ENCODE data around the gene COL25A1. TPM values are rescaled to one million over a fixed set of nuclear protein-coding genes. Genes with fewer than 3 reads are reported as not detected.

The COL25A1 gene
- total RNA-seq, 1 experiment from 2014 or later, result 4.2 TPM

GRCh38 chr4:109134268-109134667 is 168.2 kb downstream of the COL25A1 start:
- H3K23me2 ChIP-seq (ENCODE audit: insufficient read length, low read depth, low read length, poor library complexity, severe bottlenecking), result no peaks in the 10 kb centered on the region
- H3K27ac ChIP-seq (ENCODE audit: insufficient read length, low read depth, low read length), result no peak overlapping the region
- H2BK20ac ChIP-seq (ENCODE audit: low read depth, low read length, poor library complexity, severe bottlenecking), result no peak overlapping the region
- H3K9ac ChIP-seq (ENCODE audit: extremely low read depth, insufficient read length, low read length), result no peak overlapping the region
- Mint-ChIP-seq H3K4me1 (peaks cover 2 to 4% of the 10 kb centered on the region in 2 experiments; a peak in 3 of 4 replicates), H3K4me3 (no peak overlapping the region), H3K27me3 (ENCODE audit: low read depth) (no peaks in the 10 kb centered on the region; the same call in 1 of the 2 replicates), H3K9me3 (peaks cover 0 to 3% of the 10 kb centered on the region in 2 experiments; a peak in 1 of 5 replicates), H3K36me3 (ENCODE audit: insufficient read depth in 1 of 3, low read depth in 3 of 3) (no peaks in the 10 kb centered on the region), H3K27ac (no peak overlapping the region)
- no peaks in the 10 kb centered on the region for H3K79me1 ChIP-seq (ENCODE audit: insufficient read depth, low read depth, low read length, poor library complexity, severe bottlenecking)
- H3K27me3 ChIP-seq (ENCODE audit: insufficient read depth, low read length), result no peaks in the 10 kb centered on the region
- no peaks in the 10 kb centered on the region for H3K9me3 ChIP-seq (ENCODE audit: control insufficient read depth, low read depth, low read length)
- H4K20me1 ChIP-seq (ENCODE audit: control insufficient read depth, insufficient read depth, insufficient read length), result no peaks in the 10 kb centered on the region
- H3K4me1 ChIP-seq (ENCODE audit: insufficient read depth, low read length), result no peaks in the 10 kb centered on the region
- H4K5ac ChIP-seq (ENCODE audit: insufficient read length, low read depth, low read length), result no peak overlapping the region
- no peak overlapping the region for H2BK120ac ChIP-seq (ENCODE audit: low read depth, low read length, poor library complexity, severe bottlenecking)
- H2BK5ac ChIP-seq (ENCODE audit: insufficient read length, low read length), result no peak overlapping the region
- H4K91ac ChIP-seq (ENCODE audit: insufficient read length, low read depth, low read length), result no peak overlapping the region
- no peak overlapping the region for H3K18ac ChIP-seq (ENCODE audit: insufficient read length, low read depth, low read length)
- no peak overlapping the region for H3K56ac ChIP-seq (ENCODE audit: insufficient read length, low read depth, low read length)
- no peak for TF ChIP-seq CTCF (conservative IDR thresholded peaks at IDR 0.05)
- H4K8ac ChIP-seq (replicated peaks; ENCODE audit: insufficient read length, low read depth, low read length), result no peak overlapping the region
- no peak overlapping the region for H3K23ac ChIP-seq (ENCODE audit: insufficient read length, low read depth, low read length)
- no peak overlapping the region for H2BK15ac ChIP-seq (ENCODE audit: low read depth, low read length)
- H2BK12ac ChIP-seq (ENCODE audit: insufficient read length, low read depth, low read length), result no peak overlapping the region
- no peaks in the 10 kb centered on the region for H3K79me2 ChIP-seq (ENCODE audit: insufficient read depth, low read length)
- no CpG with 5 or more reads among the region's 2 CpGs for WGBS (ENCODE audit: extremely low coverage, insufficient read length, low lambda C conversion rate)
- H2AK5ac ChIP-seq (ENCODE audit: insufficient read length, low read length), result no peak overlapping the region
- no peak overlapping the region for H3K4ac ChIP-seq (ENCODE audit: low read depth, low read length)
- no peak for DNase-seq
- no peak overlapping the region for H2AFZ ChIP-seq (ENCODE audit: low read length)
- H3K4me2 ChIP-seq (ENCODE audit: insufficient read depth, insufficient read length, low read length), result no peak overlapping the region
- H3K14ac ChIP-seq (ENCODE audit: insufficient read depth, low read length), result no peak overlapping the region
- H3T11ph ChIP-seq (ENCODE audit: low read length), result no peak overlapping the region
